Measurements from ENCODE around the gene AKAP8L.

GRCh38 chr19:15456871-15457700 lies 38.3 kb upstream of the AKAP8L start:
- TF ChIP-seq CTCF (IDR thresholded peaks at IDR 0.05; ENCODE audit: poor library complexity), result no peak
- TF ChIP-seq EZH2phosphoT487 (IDR thresholded peaks at IDR 0.05; ENCODE audit: low read depth, severe bottlenecking, unreplicated experiment), result peak; percentile 30
- TF ChIP-seq EZH2 (IDR thresholded peaks at IDR 0.05; ENCODE audit: borderline replicate concordance), result no peak

Measured in hepatocyte (in vitro differentiated cells).